SK-N-SH treated with all-trans-retinoic acid at 6 μM for 48 hours (cell line): Measurements from ENCODE around the gene SSU72.
"Not testable (repeated sequence)": the region's sequence is repeated elsewhere in the genome, so short reads cannot be mapped to it uniquely, and the experiment has no call there.

Experiments
- ARNTL ChIP-seq: fragments of 450-650 bp; formaldehyde crosslinking; IDR thresholded peaks from 2 replicates; pipeline ENCODE4 v1.5.0; 2020; ENCODE audit warnings: low read depth, mild to moderate bottlenecking, moderate library complexity, borderline replicate concordance
- BACH2 ChIP-seq: fragments of 250-450 bp; sonication (Bioruptor Pico); IDR thresholded peaks from 2 replicates; pipeline ENCODE4 v1.9.0; 2021; ENCODE audit warnings: mild to moderate bottlenecking, borderline replicate concordance
- CREB5 ChIP-seq: fragments of 250-450 bp; sonication (Bioruptor Pico); IDR thresholded peaks from 2 replicates; pipeline ENCODE4 v1.5.1; 2020; ENCODE audit warnings: low read depth, mild to moderate bottlenecking, moderate library complexity
- ISL1 ChIP-seq: fragments of 250-450 bp; sonication (Bioruptor Pico); IDR thresholded peaks from 2 replicates; pipeline ENCODE4 v2.1.2; 2022; ENCODE audit warnings: mild to moderate bottlenecking, moderate library complexity
- PATZ1 ChIP-seq: fragments of 250-450 bp; sonication (Bioruptor Pico); IDR thresholded peaks from 2 replicates; pipeline ENCODE4 v1.8.0; 2020; ENCODE audit warnings: mild to moderate bottlenecking, moderate library complexity, borderline replicate concordance
- PPARA ChIP-seq: fragments of 250-450 bp; sonication (Bioruptor Pico); IDR thresholded peaks from 2 replicates; pipeline ENCODE4 v1.5.0; 2020; ENCODE audit warnings: mild to moderate bottlenecking, borderline replicate concordance
- SNAI2 ChIP-seq: fragments of 250-450 bp; sonication (Bioruptor Pico); IDR thresholded peaks from 2 replicates; pipeline ENCODE4 v1.5.0; 2020; ENCODE audit warnings: mild to moderate bottlenecking, moderate library complexity
- TSHZ2 ChIP-seq: fragments of 250-450 bp; sonication (Bioruptor Pico); IDR thresholded peaks from 2 replicates; pipeline ENCODE4 v1.5.0; 2020; ENCODE audit warnings: mild to moderate bottlenecking, moderate library complexity
- ZC3H10 ChIP-seq: fragments of 250-450 bp; sonication (Bioruptor Pico); IDR thresholded peaks from 2 replicates; pipeline ENCODE4 v1.5.1; 2021; ENCODE audit warnings: mild to moderate bottlenecking, moderate library complexity
- ZNF565 ChIP-seq: fragments of 450-650 bp; formaldehyde crosslinking; conservative IDR thresholded peaks from 2 replicates; pipeline ENCODE4 v1.5.0; 2020; ENCODE audit warnings: low read depth, mild to moderate bottlenecking, moderate library complexity
- ZNF70 ChIP-seq: fragments of 450-650 bp; formaldehyde crosslinking; IDR thresholded peaks from 2 replicates; pipeline ENCODE4 v1.5.0; 2020; ENCODE audit warnings: mild to moderate bottlenecking, moderate library complexity

DNA sequence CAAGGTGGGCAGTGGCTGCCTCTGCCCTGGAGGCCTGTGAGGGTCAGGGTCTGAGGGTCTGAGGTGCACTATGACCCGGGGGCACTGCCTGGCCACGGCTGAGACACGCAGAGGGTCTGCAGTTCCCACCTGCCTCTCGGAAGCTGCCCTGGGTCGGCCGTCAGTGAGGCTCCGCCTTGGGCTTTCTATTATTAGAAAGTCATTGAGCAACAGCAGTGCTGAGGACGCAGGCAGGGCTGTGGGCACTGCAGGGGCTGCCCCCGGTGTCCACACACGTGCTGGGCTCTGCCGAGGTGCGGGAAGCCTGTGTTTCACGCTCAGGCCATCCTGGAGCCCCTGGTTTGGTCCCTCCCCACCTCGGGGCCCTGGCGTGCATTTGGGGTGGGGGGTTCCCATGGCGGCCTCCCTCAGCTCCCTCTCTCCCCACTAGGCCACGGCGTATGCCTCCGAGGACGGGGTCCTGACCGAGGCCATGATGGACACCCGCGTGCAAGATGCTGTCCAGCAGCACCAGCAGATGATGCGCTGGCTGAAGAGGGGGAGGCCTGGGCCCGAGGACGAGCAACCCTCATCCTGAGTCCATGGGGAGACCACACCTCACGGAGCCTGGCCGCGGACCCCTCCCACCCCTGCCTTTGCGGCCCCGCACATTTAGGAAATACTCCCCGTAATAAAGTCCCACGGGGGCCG, 65.7 kb downstream of the SSU72 start:
- TF ChIP-seq PATZ1; TSHZ2; BACH2 (CRISPR knock-in tag); CREB5 (CRISPR knock-in tag); ZNF70 (CRISPR knock-in tag); ARNTL (CRISPR knock-in tag); ZNF565 (CRISPR knock-in tag); ZC3H10; PPARA; SNAI2 (CRISPR knock-in tag); ISL1: not testable (repeated sequence)
